Spleen (tissue), 11 donors: ENCODE data around the gene HSD17B12. TPM values are rescaled to one million over a fixed set of nuclear protein-coding genes. Genes with fewer than 3 reads are reported as not detected.

ENCODE experiments used
- DNase-seq: peaks from one replicate; pipeline ENCODE4 v3.0.0-alpha.2; 2020
- H3K27ac ChIP-seq, 8 donors: fragments of 200-600 bp; sonication (generic) in 7 of 8; 1 replicate in 4 of 8; 2 replicates in 4 of 8; pipeline versions ENCODE4 v1.5.0 to v1.8.0; 2016 to 2021; ENCODE audit warnings: inconsistent platforms in 4 of 8, mild to moderate bottlenecking in 4 of 8, moderate library complexity in 1 of 8
- H3K27me3 ChIP-seq, 7 donors: fragments of 200-600 bp; sonication (generic) in 6 of 7; replicated peaks in 1 of 7; 1 replicate in 4 of 7; 2 replicates in 3 of 7; pipeline versions ENCODE4 v1.5.0 to v1.8.0; 2016 to 2021; ENCODE audit warnings: inconsistent platforms in 3 of 7, mild to moderate bottlenecking in 1 of 7
- H3K36me3 ChIP-seq, 6 donors: fragments of 200-600 bp; sonication (generic) in 5 of 6; 1 replicate in 4 of 6; 2 replicates in 2 of 6; pipeline versions ENCODE4 v1.5.0 to v1.8.0; 2016 to 2021; ENCODE audit warnings: inconsistent platforms in 2 of 6
- H3K4me1 ChIP-seq, 6 donors: fragments of 200-600 bp; sonication (generic) in 5 of 6; 1 replicate in 3 of 6; 2 replicates in 3 of 6; pipeline versions ENCODE4 v1.5.0 to v1.8.0; 2016 to 2021; ENCODE audit warnings: inconsistent platforms in 3 of 6
- H3K4me3 ChIP-seq, 8 donors: fragments of 200-600 bp; sonication (generic) in 7 of 8; 1 replicate in 4 of 8; 2 replicates in 4 of 8; pipeline versions ENCODE4 v1.5.0 to v1.8.0; 2016 to 2021; ENCODE audit warnings: inconsistent platforms in 4 of 8, mild to moderate bottlenecking in 4 of 8, moderate library complexity in 2 of 8
- H3K9me3 ChIP-seq, 8 donors: fragments of 200-600 bp; sonication (generic) in 7 of 8; 1 replicate in 4 of 8; 2 replicates in 4 of 8; pipeline versions ENCODE4 v1.5.0 to v1.8.0; 2016 to 2021; ENCODE audit warnings: inconsistent platforms in 4 of 8
- CTCF ChIP-seq, 11 experiments: fragments of 200-600 bp in 7 of 11; fragments of 450-650 bp in 4 of 11; sonication (generic) in 4 of 11; IDR thresholded peaks in 8 of 11; conservative IDR thresholded peaks in 3 of 11; 1 replicate in 7 of 11; 2 replicates in 4 of 11; pipeline versions ENCODE4 v1.4.0 to v1.8.0; 2016 to 2021; ENCODE audit warnings: antibody characterized with exemption in 11 of 11, inconsistent platforms in 4 of 11, mild to moderate bottlenecking in 1 of 11
- POLR2A ChIP-seq, 3 donors: fragments of 450-650 bp; IDR thresholded peaks; one replicate each; pipeline ENCODE4 v1.5.1; 2017; ENCODE audit warnings: antibody characterized with exemption in 3 of 3, mild to moderate bottlenecking in 1 of 3
- POLR2AphosphoS5 ChIP-seq, 3 donors: sonication (generic); formaldehyde crosslinking; IDR thresholded peaks; one replicate each; pipeline ENCODE4 v1.5.1; 2017; ENCODE audit warnings: antibody characterized with exemption in 3 of 3
- WGBS, 5 donors: extraction: QIAGEN DNeasy Blood & Tissue Kit in 3 of 5; methylation state at CpG; one replicate each; pipeline versions ENCODE4 v1.1.5 to v1.1.7; 2013 to 2018; 5-methylcytosine and 5-hydroxymethylcytosine counted together
- intact Hi-C: fragments of 100-400 bp; cut with DNase I; formaldehyde crosslinking; loops from one replicate; pipeline ENCODE4 v1.15.0; 2023; ENCODE audit warnings: low total_unique reads
- polyA plus RNA-seq, 3 donors: library from polyadenylated mRNA; stranded (reverse); fragments of 200-250 nt; gene quantifications; one replicate each; pipeline ENCODE4 v1.2.1, GENCODE V29; 2013
- total RNA-seq, 7 donors: library from RNA; depleted of rRNA in 3 of 7; stranded (reverse); fragments of >200 nt in 3 of 7; fragmentation: NEBNext Ultra II Directional in 4 of 7; extraction: Animal tissue kit (Norgen Biotek cat#: 25700) in 4 of 7; gene quantifications; one replicate each; pipeline versions ENCODE4 v1.1.0 to v1.2.1, GENCODE V29; 2016 to 2021
- donor health status: healthy with polysubstance abuse.
- donor health status: DM: no; HTN: no; CAD: no; lungs with moderate emphysema.
- donor health status: DM: no; HTN: no; CAD: no.
- donor health status: Bipolar disorder and iron deficiency.
- donor health status: healthy.
- donor health status: DM: no; HTN: no; CAD: no.
- donor health status: DM: yes; HTN: yes; CAD: no.

The HSD17B12 gene
- total and polyA plus RNA-seq, 10 donors = 17.5 to 80.0 (median 56.3) TPM

- intact Hi-C loops = no loop called here
- H3K4me1 ChIP-seq = peaks cover 0 to under 1% (median 0%) of the 10 kb centered on the region in 6 donors
- no peak overlapping the region for H3K4me3 ChIP-seq
- WGBS, 5 donors = 21 to 36% (median 26%) methylated on average over 1 of the region's 1 CpG
- H3K36me3 ChIP-seq = no peaks in the 10 kb centered on the region
- H3K27me3 ChIP-seq = peaks cover 0 to 84% (median 9%) of the 10 kb centered on the region in 7 donors
- DNase-seq = no peak
- TF ChIP-seq POLR2AphosphoS5 (IDR thresholded peaks at IDR 0.05) (no peak), POLR2A (IDR thresholded peaks at IDR 0.05) (no peak), CTCF (IDR thresholded peaks at IDR 0.05 in 8 of 11, conservative IDR thresholded peaks at IDR 0.05 in 3 of 11) (no peak)
- no peaks in the 10 kb centered on the region for H3K9me3 ChIP-seq
- H3K27ac ChIP-seq = no peak overlapping the region
Observed at GRCh38 chr11:43874738-43875137, 194.2 kb downstream of the HSD17B12 start.

- H3K27ac ChIP-seq = peak overlapping the region in 7 of 8 donors; percentile 6 to 83 (median 75)
- peak overlapping the region; percentile 74 to 95 (median 80) for H3K4me3 ChIP-seq
- intact Hi-C loops = no loop called here
- peaks cover 0 to 42% (median 9%) of the 10 kb centered on the region in 7 donors for H3K27me3 ChIP-seq
- WGBS, 5 donors = 50 to 54% (median 53%) methylated on average over 13 of the region's 13 CpGs
- TF ChIP-seq POLR2A (IDR thresholded peaks at IDR 0.05) = no peak
- no peak for TF ChIP-seq POLR2AphosphoS5 (IDR thresholded peaks at IDR 0.05)
- no peak for TF ChIP-seq CTCF (IDR thresholded peaks at IDR 0.05 in 8 of 11, conservative IDR thresholded peaks at IDR 0.05 in 3 of 11)
- no peak for DNase-seq
- H3K9me3 ChIP-seq = no peaks in the 10 kb centered on the region
- peaks cover 0 to 27% (median 23%) of the 10 kb centered on the region in 6 donors for H3K36me3 ChIP-seq
- H3K4me1 ChIP-seq = peaks cover 10 to 32% (median 20%) of the 10 kb centered on the region in 6 donors
Observed at GRCh38 chr11:43879789-43880639, 199.5 kb downstream of the HSD17B12 start.

- Histone ChIP-seq H3K27me3 (peaks cover 0 to 35% (median 5%) of the 10 kb centered on the region in 7 donors), H3K27ac (peak within 1 kb of the TSS; percentile 6 to 83 (median 74)), H3K36me3 (peaks cover 0 to 34% (median 30%) of the 10 kb centered on the region in 6 donors), H3K4me3 (peak within 1 kb of the TSS; percentile 74 to 95 (median 80)), H3K4me1 (peaks cover 10 to 32% (median 20%) of the 10 kb centered on the region in 6 donors), H3K9me3 (no peaks in the 10 kb centered on the region)
- DNase-seq = peak; percentile 96
- TF ChIP-seq CTCF (IDR thresholded peaks at IDR 0.05 in 8 of 11, conservative IDR thresholded peaks at IDR 0.05 in 3 of 11) = peak in 4 of 11 experiments; percentile 16 to 26 (median 20)
- TF ChIP-seq POLR2A (IDR thresholded peaks at IDR 0.05) = peak in 1 of 3 donors; percentile 66
- TF ChIP-seq POLR2AphosphoS5 (IDR thresholded peaks at IDR 0.05) = peak; percentile 82 to 87 (median 84)
- intact Hi-C loops = no loop called here
- 0 to 1% (median 1%) methylated on average over 27 to 36 of the region's 36 CpGs for WGBS, 5 donors
Observed at GRCh38 chr11:43880640-43881159, 200.2 kb downstream of the HSD17B12 start, which contains the start of gene ALKBH3. Gene ALKBH3, plus strand, starts transcription at chr11:43880831. Its CDS starts 1,822 bp downstream, at chr11:43882653.

- Histone ChIP-seq H3K4me1 (peaks cover 0 to 10% (median 0%) of the 10 kb centered on the region in 6 donors), H3K4me3 (no peak overlapping the region), H3K9me3 (no peaks in the 10 kb centered on the region), H3K27ac (no peak overlapping the region), H3K27me3 (no peaks in the 10 kb centered on the region), H3K36me3 (peaks cover 0 to 100% (median 83%) of the 10 kb centered on the region in 6 donors)
- no peak for DNase-seq
- WGBS, 5 donors = 48 to 67% (median 62%) methylated on average over 3 of the region's 3 CpGs
- TF ChIP-seq POLR2AphosphoS5 (IDR thresholded peaks at IDR 0.05) (no peak), POLR2A (IDR thresholded peaks at IDR 0.05) (no peak), CTCF (IDR thresholded peaks at IDR 0.05 in 8 of 11, conservative IDR thresholded peaks at IDR 0.05 in 3 of 11) (no peak)
- intact Hi-C loops = loop anchor here (5.0 kb wide), 2 partner anchors 49 to 144 kb away; partner anchors contain the start of gene C11orf96
Observed at GRCh38 chr11:43892851-43893250, 212.3 kb downstream of the HSD17B12 start.
